HUES6 (cell line): ENCODE data around the gene FEN1.

Experiments
- H3K27ac ChIP-seq: 2 replicates; pipeline ENCODE4 v1.7.0; 2013; ENCODE audit warnings: low read depth, mild to moderate bottlenecking, low read length, inconsistent platforms
- H3K27me3 ChIP-seq: 2 replicates; pipeline ENCODE4 v1.6.1; 2013; ENCODE audit warnings: low read length; ENCODE audit not compliant: control insufficient read depth, insufficient read depth
- H3K36me3 ChIP-seq: 2 replicates; pipeline ENCODE4 v1.6.1; 2013; ENCODE audit warnings: low read length; ENCODE audit not compliant: control insufficient read depth, insufficient read depth
- H3K4me1 ChIP-seq: 2 replicates; pipeline ENCODE4 v1.6.1; 2013; ENCODE audit warnings: low read length; ENCODE audit not compliant: control insufficient read depth, insufficient read depth
- H3K4me3 ChIP-seq: 2 replicates; pipeline ENCODE4 v1.5.1; 2013; ENCODE audit warnings: low read depth, low read length
- H3K9ac ChIP-seq: one replicate; pipeline ENCODE4 v1.6.1; 2013; ENCODE audit warnings: mild to moderate bottlenecking, low read length
- H3K9me3 ChIP-seq: 2 replicates; pipeline ENCODE4 v1.6.1; 2013; ENCODE audit warnings: low read depth, low read length; ENCODE audit not compliant: control insufficient read depth, insufficient read depth

FEN1 gene

DNA sequence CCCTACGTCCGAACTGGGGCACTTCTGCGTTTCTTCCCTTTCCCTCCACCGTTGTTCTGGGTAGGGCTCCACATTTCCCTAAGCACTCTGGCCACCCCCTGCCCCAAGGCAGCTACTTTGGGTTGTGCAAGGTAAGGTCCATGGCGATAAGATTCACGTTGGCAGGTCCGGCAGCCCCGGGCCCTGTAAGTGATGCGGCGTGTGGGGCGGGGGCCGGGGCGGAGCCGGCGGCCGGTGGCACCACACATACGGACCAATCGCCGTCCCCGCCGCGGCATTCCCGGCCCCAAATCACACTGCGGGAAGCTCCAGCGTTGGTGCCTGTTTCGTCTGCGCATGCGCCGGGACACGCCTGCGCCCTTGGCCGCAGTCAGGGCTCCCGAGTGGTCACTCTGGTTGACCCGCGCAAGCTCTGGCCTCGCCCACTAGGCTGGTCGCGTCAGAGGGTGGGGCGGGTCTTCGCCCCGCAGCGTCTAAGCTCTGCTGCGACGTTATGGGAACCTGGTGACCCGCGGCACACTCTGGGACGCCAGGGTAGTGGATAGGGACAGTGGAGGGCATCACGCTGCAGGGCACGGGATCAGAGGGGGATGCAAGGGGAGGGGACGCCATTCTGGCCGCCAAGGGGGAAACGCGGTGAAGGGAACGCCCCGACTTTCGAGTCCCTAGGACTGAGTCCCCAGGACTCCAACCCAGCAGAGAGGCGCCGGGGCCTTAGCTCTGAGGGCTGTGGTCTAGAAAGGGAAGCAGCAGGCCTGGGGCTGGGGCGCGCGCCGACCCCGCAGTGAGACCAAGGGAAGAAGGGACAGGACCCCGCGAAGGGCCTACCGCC lies 22.5 kb downstream of the FEN1 start:
- peaks cover 14% of the 10 kb centered on the region for H3K4me1 ChIP-seq
- peaks cover 39% of the 10 kb centered on the region for H3K36me3 ChIP-seq
- peak overlapping the region; percentile 86 for H3K27ac ChIP-seq

GRCh38 chr11:61815790-61816735 lies 23.4 kb downstream of the FEN1 start:
- Histone ChIP-seq H3K27me3 (no peaks in the 10 kb centered on the region), H3K4me1 (peaks cover 14% of the 10 kb centered on the region), H3K9me3 (no peaks in the 10 kb centered on the region), H3K4me3 (peak overlapping the region; percentile 63), H3K36me3 (peaks cover 30% of the 10 kb centered on the region), H3K27ac (peak overlapping the region; percentile 86), H3K9ac (peak overlapping the region; percentile 97)

More for the DNA sequence above, 22.5 kb downstream of the FEN1 start:
- no peaks in the 10 kb centered on the region for H3K9me3 ChIP-seq
- H3K27me3 ChIP-seq = no peaks in the 10 kb centered on the region
- H3K4me3 ChIP-seq = peak overlapping the region; percentile 63
- H3K9ac ChIP-seq = peak overlapping the region; percentile 97

GRCh38 chr11:61816736-61817455 lies 24.2 kb downstream of the FEN1 start, which contains the start of gene FADS1:
Gene FADS1, minus strand, starts transcription at chr11:61817003. Its CDS starts 74 bp downstream, at chr11:61816929.
- Histone ChIP-seq H3K27ac (peak within 1 kb of the TSS; percentile 86), H3K4me3 (peak within 1 kb of the TSS; percentile 63), H3K9ac (peak within 1 kb of the TSS; percentile 97), H3K4me1 (peaks cover 14% of the 10 kb centered on the region), H3K27me3 (no peaks in the 10 kb centered on the region), H3K36me3 (peaks cover 21% of the 10 kb centered on the region), H3K9me3 (no peaks in the 10 kb centered on the region)

GRCh38 chr11:61817471-61818202 lies 24.9 kb downstream of the FEN1 start:
- peak overlapping the region; percentile 89 for H3K9ac ChIP-seq
- H3K36me3 ChIP-seq = peaks cover 14% of the 10 kb centered on the region
- peaks cover 14% of the 10 kb centered on the region for H3K4me1 ChIP-seq
- peak overlapping the region; percentile 63 for H3K4me3 ChIP-seq
- no peaks in the 10 kb centered on the region for H3K27me3 ChIP-seq
- no peaks in the 10 kb centered on the region for H3K9me3 ChIP-seq
- peak overlapping the region; percentile 59; the same call in 1 of the 2 replicates for H3K27ac ChIP-seq

- Histone ChIP-seq H3K9ac (no peak overlapping the region), H3K27ac (no peak overlapping the region), H3K4me1 (peaks cover 12% of the 10 kb centered on the region), H3K27me3 (no peaks in the 10 kb centered on the region), H3K9me3 (no peaks in the 10 kb centered on the region), H3K4me3 (no peak overlapping the region), H3K36me3 (peaks cover 5% of the 10 kb centered on the region; the same call in 1 of the 2 replicates)
Observed at GRCh38 chr11:61820174-61820573, 27.5 kb downstream of the FEN1 start.

DNA sequence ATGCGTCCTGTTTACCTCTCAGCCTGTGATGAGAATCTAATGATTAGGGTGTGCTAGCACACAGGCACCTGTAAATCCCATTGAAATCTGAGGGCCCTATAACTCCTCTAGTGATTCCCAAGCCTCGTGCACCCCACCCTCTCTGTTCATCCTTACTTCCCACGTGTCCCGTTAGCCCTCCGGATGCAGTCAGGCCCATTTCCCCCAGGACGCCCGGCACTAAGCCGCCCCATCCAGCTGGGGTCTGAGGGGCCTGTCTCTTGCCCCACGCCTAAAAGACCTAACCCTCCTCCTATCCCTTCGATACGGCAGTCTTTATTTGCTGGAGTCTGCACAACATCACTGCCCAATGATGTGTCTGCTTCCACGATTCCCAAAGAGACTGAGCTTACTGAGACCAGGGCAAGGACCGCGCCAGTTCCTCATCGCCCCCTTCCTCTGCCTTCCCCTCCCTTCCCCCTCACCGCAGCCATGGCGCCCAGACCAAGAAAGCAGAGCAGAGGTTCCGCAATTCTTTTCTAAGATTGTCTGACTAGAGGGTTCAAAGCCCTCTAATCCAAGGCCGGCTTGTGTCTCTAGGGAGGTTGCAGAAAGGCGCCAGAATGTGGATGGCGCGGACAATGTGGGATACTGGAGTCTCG lies 34.3 kb downstream of the FEN1 start:
- Histone ChIP-seq H3K4me3 (peak overlapping the region; percentile 99), H3K9me3 (no peaks in the 10 kb centered on the region), H3K27ac (peak overlapping the region; percentile 85), H3K4me1 (peaks cover 37% of the 10 kb centered on the region), H3K36me3 (peaks cover 13% of the 10 kb centered on the region; the same call in 1 of the 2 replicates), H3K27me3 (no peaks in the 10 kb centered on the region), H3K9ac (peak overlapping the region; percentile 98)

- H3K4me1 ChIP-seq = peaks cover 42% of the 10 kb centered on the region
- H3K36me3 ChIP-seq = peaks cover 20% of the 10 kb centered on the region; the same call in 1 of the 2 replicates
- peak within 1 kb of the TSS; percentile 85 for H3K27ac ChIP-seq
- no peaks in the 10 kb centered on the region for H3K9me3 ChIP-seq
- H3K27me3 ChIP-seq = no peaks in the 10 kb centered on the region
- H3K4me3 ChIP-seq = peak within 1 kb of the TSS; percentile 99
- peak within 1 kb of the TSS; percentile 98 for H3K9ac ChIP-seq
Observed at GRCh38 chr11:61827571-61828378, 35.1 kb downstream of the FEN1 start, which contains the start of gene FADS2. Gene FADS2, plus strand, starts transcription at chr11:61828300. Its CDS starts 91 bp downstream, at chr11:61828391.

GRCh38 chr11:61828379-61828628 lies 35.6 kb downstream of the FEN1 start:
- peak overlapping the region; percentile 98 for H3K9ac ChIP-seq
- H3K9me3 ChIP-seq = no peaks in the 10 kb centered on the region
- H3K27ac ChIP-seq = peak overlapping the region; percentile 85
- peak overlapping the region; percentile 99 for H3K4me3 ChIP-seq
- H3K36me3 ChIP-seq = peaks cover 18% of the 10 kb centered on the region; the same call in 1 of the 2 replicates
- no peaks in the 10 kb centered on the region for H3K27me3 ChIP-seq
- peaks cover 47% of the 10 kb centered on the region for H3K4me1 ChIP-seq

DNA sequence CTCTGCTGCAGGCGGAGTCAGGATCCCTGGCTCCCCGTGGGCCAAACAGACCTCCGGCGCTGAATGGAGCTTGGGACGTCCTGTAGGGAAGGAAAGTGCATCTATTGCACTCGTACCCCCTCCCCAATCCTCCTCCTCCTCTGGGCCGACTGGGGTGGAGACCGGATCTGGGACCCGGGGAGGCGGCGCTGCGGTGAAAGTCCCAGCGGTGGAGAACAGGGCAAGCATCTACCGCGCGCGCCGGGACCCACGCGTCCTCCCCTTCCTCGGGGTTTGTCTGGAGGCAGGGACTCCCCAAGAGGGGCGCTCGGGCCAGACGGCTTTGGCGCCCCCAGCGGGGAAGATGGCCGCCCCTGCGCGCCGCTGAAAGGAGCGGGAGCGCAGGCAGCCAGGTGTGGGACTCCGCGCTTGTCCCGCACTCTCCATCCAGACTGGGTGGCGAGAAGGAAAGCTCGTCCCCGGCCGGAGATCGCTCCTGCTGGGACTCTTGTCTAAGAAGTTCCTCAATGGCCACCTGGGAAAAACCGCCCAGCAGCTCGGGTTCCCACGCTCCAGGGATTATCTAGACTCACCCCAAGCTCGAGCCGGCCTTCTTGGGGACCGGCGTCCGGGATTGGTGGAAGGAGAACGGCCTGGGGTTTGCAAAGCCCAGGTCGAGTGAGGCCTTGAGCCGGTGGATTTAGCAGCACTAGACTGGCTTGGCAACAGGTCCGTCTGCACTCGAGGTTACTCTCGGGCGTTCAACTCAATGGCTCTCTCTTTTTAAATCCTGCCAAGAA lies 36.1 kb downstream of the FEN1 start:
- H3K27me3 ChIP-seq = no peaks in the 10 kb centered on the region
- peaks cover 23% of the 10 kb centered on the region; the same call in 1 of the 2 replicates for H3K36me3 ChIP-seq
- no peaks in the 10 kb centered on the region for H3K9me3 ChIP-seq
- peak overlapping the region; percentile 99 for H3K4me3 ChIP-seq
- H3K27ac ChIP-seq = peak overlapping the region; percentile 85
- H3K9ac ChIP-seq = peak overlapping the region; percentile 98
- H3K4me1 ChIP-seq = peaks cover 52% of the 10 kb centered on the region
